Hepatocyte (in vitro differentiated cells): ENCODE data around the gene ZNF433.

Experiments used
- EZH2 ChIP-seq: fragments of 200-600 bp; sonication (generic); IDR thresholded peaks from 2 replicates; pipeline ENCODE4 v1.6.1; 2016; ENCODE audit warnings: antibody characterized with exemption, mild to moderate bottlenecking, borderline replicate concordance
- TF ChIP-seq, protein P1 (sequence below): fragments of 200-600 bp; sonication (generic); IDR thresholded peaks from 2 replicates; pipeline ENCODE4 v1.5.1; 2016; ENCODE audit warnings: antibody characterized with exemption, mild to moderate bottlenecking; ENCODE audit not compliant: poor library complexity

DNA sequence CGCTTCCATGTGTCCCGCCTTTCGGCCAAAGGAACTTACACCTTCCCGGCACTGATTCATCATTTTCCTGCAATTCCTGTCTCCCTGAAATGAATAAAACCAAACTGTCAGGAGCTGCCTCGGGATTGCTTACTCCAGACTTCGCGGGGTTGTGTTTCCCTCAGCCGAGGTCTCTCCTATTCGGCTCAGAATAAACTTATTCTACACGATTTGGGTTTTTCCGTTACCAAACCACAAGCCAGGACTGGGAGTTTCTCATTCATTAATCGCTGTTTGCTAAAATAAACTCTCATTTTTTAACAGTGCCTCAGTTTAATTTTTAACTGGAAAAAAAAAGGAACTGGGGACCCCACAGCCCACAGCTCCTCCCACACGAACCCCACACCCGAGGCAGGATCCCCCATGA is 16.6 kb upstream of the ZNF433 start:
- TF ChIP-seq, protein P1, sequence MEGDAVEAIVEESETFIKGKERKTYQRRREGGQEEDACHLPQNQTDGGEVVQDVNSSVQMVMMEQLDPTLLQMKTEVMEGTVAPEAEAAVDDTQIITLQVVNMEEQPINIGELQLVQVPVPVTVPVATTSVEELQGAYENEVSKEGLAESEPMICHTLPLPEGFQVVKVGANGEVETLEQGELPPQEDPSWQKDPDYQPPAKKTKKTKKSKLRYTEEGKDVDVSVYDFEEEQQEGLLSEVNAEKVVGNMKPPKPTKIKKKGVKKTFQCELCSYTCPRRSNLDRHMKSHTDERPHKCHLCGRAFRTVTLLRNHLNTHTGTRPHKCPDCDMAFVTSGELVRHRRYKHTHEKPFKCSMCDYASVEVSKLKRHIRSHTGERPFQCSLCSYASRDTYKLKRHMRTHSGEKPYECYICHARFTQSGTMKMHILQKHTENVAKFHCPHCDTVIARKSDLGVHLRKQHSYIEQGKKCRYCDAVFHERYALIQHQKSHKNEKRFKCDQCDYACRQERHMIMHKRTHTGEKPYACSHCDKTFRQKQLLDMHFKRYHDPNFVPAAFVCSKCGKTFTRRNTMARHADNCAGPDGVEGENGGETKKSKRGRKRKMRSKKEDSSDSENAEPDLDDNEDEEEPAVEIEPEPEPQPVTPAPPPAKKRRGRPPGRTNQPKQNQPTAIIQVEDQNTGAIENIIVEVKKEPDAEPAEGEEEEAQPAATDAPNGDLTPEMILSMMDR = no peak
- no peak for TF ChIP-seq EZH2
